ENCODE measurements around the gene STAB2. TPM values are rescaled to one million over a fixed set of nuclear protein-coding genes. Genes with fewer than 3 reads are reported as not detected.

STAB2 gene
- total and polyA plus RNA-seq, 2 of the 8 experiments (the other 6 are each of a cell fraction or from before 2014, with no cell fraction given), result not detected

DNA sequence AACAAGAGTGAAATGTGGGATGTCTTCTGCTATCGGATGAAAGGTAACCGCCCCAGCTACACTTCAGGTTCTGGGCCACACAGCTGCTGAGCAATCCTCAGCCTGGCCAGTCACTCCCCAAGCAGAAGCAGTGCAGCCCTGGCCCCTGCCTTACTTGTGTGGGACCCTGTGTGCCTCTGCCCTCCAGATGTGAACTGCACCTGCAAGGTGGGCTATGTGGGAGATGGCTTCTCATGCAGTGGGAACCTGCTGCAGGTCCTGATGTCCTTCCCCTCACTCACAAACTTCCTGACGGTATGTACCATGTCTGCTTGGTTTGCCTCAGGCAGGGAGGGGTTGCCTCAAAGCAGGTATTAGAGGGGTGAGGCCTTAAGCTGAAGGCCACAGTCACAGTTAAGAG, 168.4 kb downstream of the STAB2 start (continued):
- TF ChIP-seq, protein P1, sequence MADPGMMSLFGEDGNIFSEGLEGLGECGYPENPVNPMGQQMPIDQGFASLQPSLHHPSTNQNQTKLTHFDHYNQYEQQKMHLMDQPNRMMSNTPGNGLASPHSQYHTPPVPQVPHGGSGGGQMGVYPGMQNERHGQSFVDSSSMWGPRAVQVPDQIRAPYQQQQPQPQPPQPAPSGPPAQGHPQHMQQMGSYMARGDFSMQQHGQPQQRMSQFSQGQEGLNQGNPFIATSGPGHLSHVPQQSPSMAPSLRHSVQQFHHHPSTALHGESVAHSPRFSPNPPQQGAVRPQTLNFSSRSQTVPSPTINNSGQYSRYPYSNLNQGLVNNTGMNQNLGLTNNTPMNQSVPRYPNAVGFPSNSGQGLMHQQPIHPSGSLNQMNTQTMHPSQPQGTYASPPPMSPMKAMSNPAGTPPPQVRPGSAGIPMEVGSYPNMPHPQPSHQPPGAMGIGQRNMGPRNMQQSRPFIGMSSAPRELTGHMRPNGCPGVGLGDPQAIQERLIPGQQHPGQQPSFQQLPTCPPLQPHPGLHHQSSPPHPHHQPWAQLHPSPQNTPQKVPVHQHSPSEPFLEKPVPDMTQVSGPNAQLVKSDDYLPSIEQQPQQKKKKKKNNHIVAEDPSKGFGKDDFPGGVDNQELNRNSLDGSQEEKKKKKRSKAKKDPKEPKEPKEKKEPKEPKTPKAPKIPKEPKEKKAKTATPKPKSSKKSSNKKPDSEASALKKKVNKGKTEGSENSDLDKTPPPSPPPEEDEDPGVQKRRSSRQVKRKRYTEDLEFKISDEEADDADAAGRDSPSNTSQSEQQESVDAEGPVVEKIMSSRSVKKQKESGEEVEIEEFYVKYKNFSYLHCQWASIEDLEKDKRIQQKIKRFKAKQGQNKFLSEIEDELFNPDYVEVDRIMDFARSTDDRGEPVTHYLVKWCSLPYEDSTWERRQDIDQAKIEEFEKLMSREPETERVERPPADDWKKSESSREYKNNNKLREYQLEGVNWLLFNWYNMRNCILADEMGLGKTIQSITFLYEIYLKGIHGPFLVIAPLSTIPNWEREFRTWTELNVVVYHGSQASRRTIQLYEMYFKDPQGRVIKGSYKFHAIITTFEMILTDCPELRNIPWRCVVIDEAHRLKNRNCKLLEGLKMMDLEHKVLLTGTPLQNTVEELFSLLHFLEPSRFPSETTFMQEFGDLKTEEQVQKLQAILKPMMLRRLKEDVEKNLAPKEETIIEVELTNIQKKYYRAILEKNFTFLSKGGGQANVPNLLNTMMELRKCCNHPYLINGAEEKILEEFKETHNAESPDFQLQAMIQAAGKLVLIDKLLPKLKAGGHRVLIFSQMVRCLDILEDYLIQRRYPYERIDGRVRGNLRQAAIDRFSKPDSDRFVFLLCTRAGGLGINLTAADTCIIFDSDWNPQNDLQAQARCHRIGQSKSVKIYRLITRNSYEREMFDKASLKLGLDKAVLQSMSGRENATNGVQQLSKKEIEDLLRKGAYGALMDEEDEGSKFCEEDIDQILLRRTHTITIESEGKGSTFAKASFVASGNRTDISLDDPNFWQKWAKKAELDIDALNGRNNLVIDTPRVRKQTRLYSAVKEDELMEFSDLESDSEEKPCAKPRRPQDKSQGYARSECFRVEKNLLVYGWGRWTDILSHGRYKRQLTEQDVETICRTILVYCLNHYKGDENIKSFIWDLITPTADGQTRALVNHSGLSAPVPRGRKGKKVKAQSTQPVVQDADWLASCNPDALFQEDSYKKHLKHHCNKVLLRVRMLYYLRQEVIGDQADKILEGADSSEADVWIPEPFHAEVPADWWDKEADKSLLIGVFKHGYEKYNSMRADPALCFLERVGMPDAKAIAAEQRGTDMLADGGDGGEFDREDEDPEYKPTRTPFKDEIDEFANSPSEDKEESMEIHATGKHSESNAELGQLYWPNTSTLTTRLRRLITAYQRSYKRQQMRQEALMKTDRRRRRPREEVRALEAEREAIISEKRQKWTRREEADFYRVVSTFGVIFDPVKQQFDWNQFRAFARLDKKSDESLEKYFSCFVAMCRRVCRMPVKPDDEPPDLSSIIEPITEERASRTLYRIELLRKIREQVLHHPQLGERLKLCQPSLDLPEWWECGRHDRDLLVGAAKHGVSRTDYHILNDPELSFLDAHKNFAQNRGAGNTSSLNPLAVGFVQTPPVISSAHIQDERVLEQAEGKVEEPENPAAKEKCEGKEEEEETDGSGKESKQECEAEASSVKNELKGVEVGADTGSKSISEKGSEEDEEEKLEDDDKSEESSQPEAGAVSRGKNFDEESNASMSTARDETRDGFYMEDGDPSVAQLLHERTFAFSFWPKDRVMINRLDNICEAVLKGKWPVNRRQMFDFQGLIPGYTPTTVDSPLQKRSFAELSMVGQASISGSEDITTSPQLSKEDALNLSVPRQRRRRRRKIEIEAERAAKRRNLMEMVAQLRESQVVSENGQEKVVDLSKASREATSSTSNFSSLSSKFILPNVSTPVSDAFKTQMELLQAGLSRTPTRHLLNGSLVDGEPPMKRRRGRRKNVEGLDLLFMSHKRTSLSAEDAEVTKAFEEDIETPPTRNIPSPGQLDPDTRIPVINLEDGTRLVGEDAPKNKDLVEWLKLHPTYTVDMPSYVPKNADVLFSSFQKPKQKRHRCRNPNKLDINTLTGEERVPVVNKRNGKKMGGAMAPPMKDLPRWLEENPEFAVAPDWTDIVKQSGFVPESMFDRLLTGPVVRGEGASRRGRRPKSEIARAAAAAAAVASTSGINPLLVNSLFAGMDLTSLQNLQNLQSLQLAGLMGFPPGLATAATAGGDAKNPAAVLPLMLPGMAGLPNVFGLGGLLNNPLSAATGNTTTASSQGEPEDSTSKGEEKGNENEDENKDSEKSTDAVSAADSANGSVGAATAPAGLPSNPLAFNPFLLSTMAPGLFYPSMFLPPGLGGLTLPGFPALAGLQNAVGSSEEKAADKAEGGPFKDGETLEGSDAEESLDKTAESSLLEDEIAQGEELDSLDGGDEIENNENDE (IDR thresholded peaks at IDR 0.05; ENCODE audit: insufficient replicate concordance, low read length), result no peak
- TF ChIP-seq TAF1 (IDR thresholded peaks at IDR 0.05; ENCODE audit: low read depth, low read length), result no peak
- TF ChIP-seq RFX5 (IDR thresholded peaks at IDR 0.05; ENCODE audit: borderline replicate concordance, low read depth, low read length), result no peak
- no peak for TF ChIP-seq SIRT6 (IDR thresholded peaks at IDR 0.05; ENCODE audit: low read length)
- no peak for TF ChIP-seq RBBP5 (IDR thresholded peaks at IDR 0.05; ENCODE audit: borderline replicate concordance, low read depth, low read length)
- TF ChIP-seq SP1 (IDR thresholded peaks at IDR 0.05; ENCODE audit: low read depth, low read length), result no peak
- TF ChIP-seq SIX5 (IDR thresholded peaks at IDR 0.05; ENCODE audit: low read depth, low read length), result no peak
- no peak for TF ChIP-seq CREB1 (IDR thresholded peaks at IDR 0.05)
- TF ChIP-seq, protein P2, sequence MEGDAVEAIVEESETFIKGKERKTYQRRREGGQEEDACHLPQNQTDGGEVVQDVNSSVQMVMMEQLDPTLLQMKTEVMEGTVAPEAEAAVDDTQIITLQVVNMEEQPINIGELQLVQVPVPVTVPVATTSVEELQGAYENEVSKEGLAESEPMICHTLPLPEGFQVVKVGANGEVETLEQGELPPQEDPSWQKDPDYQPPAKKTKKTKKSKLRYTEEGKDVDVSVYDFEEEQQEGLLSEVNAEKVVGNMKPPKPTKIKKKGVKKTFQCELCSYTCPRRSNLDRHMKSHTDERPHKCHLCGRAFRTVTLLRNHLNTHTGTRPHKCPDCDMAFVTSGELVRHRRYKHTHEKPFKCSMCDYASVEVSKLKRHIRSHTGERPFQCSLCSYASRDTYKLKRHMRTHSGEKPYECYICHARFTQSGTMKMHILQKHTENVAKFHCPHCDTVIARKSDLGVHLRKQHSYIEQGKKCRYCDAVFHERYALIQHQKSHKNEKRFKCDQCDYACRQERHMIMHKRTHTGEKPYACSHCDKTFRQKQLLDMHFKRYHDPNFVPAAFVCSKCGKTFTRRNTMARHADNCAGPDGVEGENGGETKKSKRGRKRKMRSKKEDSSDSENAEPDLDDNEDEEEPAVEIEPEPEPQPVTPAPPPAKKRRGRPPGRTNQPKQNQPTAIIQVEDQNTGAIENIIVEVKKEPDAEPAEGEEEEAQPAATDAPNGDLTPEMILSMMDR (IDR thresholded peaks at IDR 0.05; ENCODE audit: control extremely low read depth in 1 of 3, insufficient read depth in 1 of 3, low read depth in 1 of 3, low read length in 3 of 3), result no peak
- TF ChIP-seq, protein P3, sequence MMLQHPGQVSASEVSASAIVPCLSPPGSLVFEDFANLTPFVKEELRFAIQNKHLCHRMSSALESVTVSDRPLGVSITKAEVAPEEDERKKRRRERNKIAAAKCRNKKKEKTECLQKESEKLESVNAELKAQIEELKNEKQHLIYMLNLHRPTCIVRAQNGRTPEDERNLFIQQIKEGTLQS (IDR thresholded peaks at IDR 0.05; ENCODE audit: insufficient read depth, low read depth, low read length), result no peak
